ENCODE results near the gene HYAL3. TPM values are rescaled to one million over a fixed set of nuclear protein-coding genes. Genes with fewer than 3 reads are reported as not detected.

HYAL3 gene
- polyA plus RNA-seq, 1 donor from 2014 or later = 9.1 TPM

- Histone ChIP-seq H3K9me2 (ENCODE audit: insufficient read depth, low read length) (no peaks in the 10 kb centered on the region), H3K79me2 (replicated peaks; ENCODE audit: insufficient read depth, low read length) (no peaks in the 10 kb centered on the region), H3K9me3 (ENCODE audit: low read length) (no peaks in the 10 kb centered on the region), H3K4me2 (ENCODE audit: low read length) (no peak overlapping the region), H3K27me3 (ENCODE audit: insufficient read depth, low read depth, low read length) (no peaks in the 10 kb centered on the region), H3K9ac (ENCODE audit: low read length) (no peak overlapping the region), H3K36me3 (ENCODE audit: insufficient read depth, low read length) (no peaks in the 10 kb centered on the region), H3F3A (ENCODE audit: insufficient read depth, low read length, poor library complexity, severe bottlenecking) (no peaks in the 10 kb centered on the region), H4K20me1 (ENCODE audit: insufficient read depth) (no peaks in the 10 kb centered on the region), H3K27ac (ENCODE audit: low read length) (no peak overlapping the region), H2AFZ (ENCODE audit: low read depth, low read length) (no peak overlapping the region), H3K4me3 (ENCODE audit: low read length) (no peak overlapping the region)
- TF ChIP-seq POLR2AphosphoS5 (IDR thresholded peaks at IDR 0.05) (no peak), MXI1 (conservative IDR thresholded peaks at IDR 0.05; ENCODE audit: poor library complexity, severe bottlenecking) (no peak), SMC3 (conservative IDR thresholded peaks at IDR 0.05; ENCODE audit: poor library complexity) (no peak), EZH2 (IDR thresholded peaks at IDR 0.05; ENCODE audit: borderline replicate concordance, insufficient read depth, low read length, poor library complexity, severe bottlenecking) (no peak), TAF1 (IDR thresholded peaks at IDR 0.05; ENCODE audit: low read depth) (no peak), REST (IDR thresholded peaks at IDR 0.05; ENCODE audit: borderline replicate concordance) (no peak)
Measured at GRCh38 chr3:50296721-50297383, 2.4 kb downstream of the HYAL3 start.

GRCh38 chr3:50295553-50296431 lies 3.4 kb downstream of the HYAL3 start:
- H3K36me3 ChIP-seq (ENCODE audit: insufficient read depth, low read length) = no peaks in the 10 kb centered on the region
- no peak overlapping the region for H3K27ac ChIP-seq (ENCODE audit: low read length)
- H3K27me3 ChIP-seq (ENCODE audit: insufficient read depth, low read depth, low read length) = no peaks in the 10 kb centered on the region
- no peaks in the 10 kb centered on the region for H3F3A ChIP-seq (ENCODE audit: insufficient read depth, low read length, poor library complexity, severe bottlenecking)
- H3K79me2 ChIP-seq (replicated peaks; ENCODE audit: insufficient read depth, low read length) = peaks cover 6% of the 10 kb centered on the region
- TF ChIP-seq MXI1 (conservative IDR thresholded peaks at IDR 0.05; ENCODE audit: poor library complexity, severe bottlenecking) = no peak
- no peak for TF ChIP-seq TAF1 (IDR thresholded peaks at IDR 0.05; ENCODE audit: low read depth)
- no peak for TF ChIP-seq CTCF (IDR thresholded peaks at IDR 0.05; ENCODE audit: poor library complexity, severe bottlenecking)
- TF ChIP-seq SMC3 (conservative IDR thresholded peaks at IDR 0.05; ENCODE audit: poor library complexity) = no peak
- no peak for TF ChIP-seq RAD21 (conservative IDR thresholded peaks at IDR 0.05)
- TF ChIP-seq EZH2 (IDR thresholded peaks at IDR 0.05; ENCODE audit: borderline replicate concordance, insufficient read depth, low read length, poor library complexity, severe bottlenecking) = no peak
- no peak for TF ChIP-seq EP300 (conservative IDR thresholded peaks at IDR 0.05; ENCODE audit: poor library complexity, severe bottlenecking)
- TF ChIP-seq REST (IDR thresholded peaks at IDR 0.05; ENCODE audit: borderline replicate concordance) = no peak
- no peak for TF ChIP-seq POLR2AphosphoS5 (IDR thresholded peaks at IDR 0.05)
- H3K4me3 ChIP-seq (ENCODE audit: low read length) = no peak overlapping the region
- H3K9me2 ChIP-seq (ENCODE audit: insufficient read depth, low read length) = no peaks in the 10 kb centered on the region
- H3K4me2 ChIP-seq (ENCODE audit: low read length) = no peak overlapping the region
- no peak overlapping the region for H3K9ac ChIP-seq (ENCODE audit: low read length)
- H3K9me3 ChIP-seq (ENCODE audit: low read length) = no peaks in the 10 kb centered on the region
- H2AFZ ChIP-seq (ENCODE audit: low read depth, low read length) = no peak overlapping the region
- H4K20me1 ChIP-seq (ENCODE audit: insufficient read depth) = no peaks in the 10 kb centered on the region
